Amniotic stem cell (primary cell): ENCODE results near the gene NFXL1.

Source experiments
- DNase-seq: peaks from one replicate; lab custom pipeline; 2025; lab: John Stamatoyannopoulos, UW

NFXL1 gene

DNA sequence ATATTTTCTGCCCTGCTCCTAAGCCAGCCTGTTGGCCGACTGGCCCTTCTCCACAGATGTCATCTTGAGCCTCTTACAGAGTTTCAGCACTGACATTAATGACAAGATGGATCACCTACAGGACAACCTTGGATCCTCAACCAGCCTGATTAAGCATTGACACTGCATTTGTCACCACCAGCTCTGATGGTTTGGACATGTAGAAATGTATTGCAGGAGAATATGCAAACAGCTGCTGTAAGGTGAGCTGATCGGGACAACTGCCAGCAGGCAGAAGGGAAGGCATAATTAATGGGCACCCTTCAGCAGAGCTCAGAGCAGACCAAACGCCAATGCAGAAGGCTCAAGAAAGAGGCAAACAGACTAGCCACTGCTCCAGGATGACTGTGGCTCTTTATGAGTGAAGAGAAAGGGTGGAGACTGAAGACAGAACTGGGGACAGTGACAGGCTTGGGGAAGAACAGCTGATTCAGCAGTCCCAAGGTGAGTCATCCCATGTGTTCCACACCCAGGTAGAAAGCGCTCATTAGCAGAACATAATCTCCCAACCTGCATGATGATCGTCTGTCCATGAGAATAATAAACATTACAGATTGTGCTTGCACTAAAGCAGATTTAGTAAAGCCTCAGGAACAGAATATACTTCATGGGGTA, 83.2 kb downstream of the NFXL1 start:
- DNase-seq: no peak

DNA sequence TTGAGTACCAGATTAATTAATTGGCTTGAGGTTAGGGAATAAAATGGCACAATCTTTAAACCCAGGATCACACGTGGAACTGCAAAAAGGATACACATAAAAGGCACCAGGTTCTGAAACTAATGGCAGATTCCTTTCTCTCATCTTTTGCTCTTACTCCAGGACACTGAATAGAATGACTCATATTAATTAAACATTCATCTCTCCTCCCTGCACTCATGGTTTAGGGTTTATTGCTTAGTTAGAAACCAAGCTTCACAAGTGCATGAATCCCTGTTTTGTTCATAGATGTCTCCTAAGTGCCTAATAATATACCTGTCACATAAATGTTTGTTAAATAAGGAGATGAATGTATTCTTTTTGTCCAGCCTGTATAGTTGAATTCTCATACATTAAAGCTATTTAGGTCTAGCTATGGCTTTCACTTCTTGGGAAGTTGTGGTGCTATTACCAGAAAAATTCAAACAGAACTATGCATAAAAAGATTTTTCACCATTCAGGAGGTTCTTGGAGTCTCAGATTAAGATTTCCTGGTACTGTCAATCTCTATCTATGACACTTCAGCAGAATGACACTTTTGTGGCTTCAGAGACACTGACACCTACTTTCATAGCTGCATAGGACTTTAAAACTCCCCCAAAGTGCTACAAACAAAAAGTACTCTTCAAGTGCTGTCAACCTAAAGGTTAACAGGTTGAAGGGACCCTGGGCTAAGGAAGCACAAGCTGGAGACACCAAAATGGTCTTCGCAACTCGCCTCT, 83.9 kb downstream of the NFXL1 start:
- DNase-seq: no peak

DNA sequence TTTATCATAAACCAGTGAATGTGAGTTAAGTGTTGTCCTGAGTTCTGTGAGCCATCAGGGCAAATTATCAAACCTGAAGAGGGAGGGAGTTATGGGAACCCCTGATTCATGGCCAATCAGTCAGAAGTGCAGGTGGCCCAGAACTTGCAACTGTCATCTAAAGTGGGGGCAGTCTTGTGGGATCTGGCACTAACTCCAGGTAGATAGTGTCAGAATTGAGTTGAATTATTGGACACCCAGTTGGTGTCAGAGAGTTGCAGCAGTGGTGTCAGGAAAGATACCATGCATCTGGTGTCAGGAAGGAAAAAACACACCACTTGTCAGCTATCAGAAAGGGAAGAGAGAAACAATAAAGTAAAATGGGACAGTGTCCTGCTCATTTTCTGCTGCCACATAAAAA, 84.9 kb downstream of the NFXL1 start:
- no peak for DNase-seq

DNA sequence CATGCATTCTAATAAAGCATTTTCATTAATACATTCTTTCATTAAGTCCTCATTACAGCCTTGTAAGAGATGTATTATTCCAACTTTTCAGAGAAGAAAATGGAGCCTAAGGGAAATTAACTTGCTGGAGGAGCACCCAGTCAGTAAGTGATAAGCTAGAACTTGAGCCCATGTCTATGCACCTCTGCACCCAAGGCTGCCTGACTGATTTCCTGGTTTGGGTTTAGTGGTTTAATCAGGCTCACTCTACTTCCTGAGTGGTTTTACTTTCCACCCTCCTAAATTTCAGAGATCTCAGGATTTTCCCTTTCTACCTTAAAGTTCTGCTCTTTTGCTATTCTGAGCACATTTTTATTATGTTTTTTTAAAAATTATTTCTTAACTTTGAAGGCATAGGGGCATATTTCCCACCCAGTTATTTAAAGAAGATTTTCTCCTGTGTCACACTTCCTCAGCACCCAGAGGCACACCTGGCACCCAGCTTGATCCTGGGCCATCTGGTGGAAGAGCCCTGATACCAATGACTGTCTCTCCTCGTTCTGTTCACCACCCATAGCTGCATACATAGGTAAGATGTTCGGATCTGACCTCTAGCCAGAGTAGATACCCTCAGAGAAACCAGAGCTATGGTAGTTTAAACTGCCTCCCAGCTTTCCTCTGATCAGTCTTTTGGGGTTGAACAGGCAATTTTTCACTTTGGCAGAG, 86.9 kb downstream of the NFXL1 start:
- no peak for DNase-seq

DNA sequence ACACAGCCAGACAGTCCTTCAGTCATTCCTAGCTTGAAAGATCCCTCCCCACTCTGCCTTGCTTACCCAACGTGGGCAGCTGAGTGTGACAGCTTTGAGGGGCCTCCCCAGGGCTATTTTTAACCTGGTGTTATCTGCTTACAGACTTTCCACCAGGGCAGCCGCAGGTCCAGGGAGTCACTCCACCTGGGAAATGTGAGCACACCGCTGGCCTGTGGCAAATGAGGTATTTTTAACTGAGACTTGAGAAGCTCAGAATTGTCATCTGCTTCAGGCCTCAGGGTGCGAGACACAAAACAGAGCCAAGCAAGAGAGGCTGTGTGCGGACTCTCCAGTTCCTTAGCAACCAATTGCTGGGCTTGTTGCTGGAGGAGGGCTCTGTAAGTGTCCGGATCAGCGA, 89.5 kb downstream of the NFXL1 start:
- DNase-seq: no peak

DNA sequence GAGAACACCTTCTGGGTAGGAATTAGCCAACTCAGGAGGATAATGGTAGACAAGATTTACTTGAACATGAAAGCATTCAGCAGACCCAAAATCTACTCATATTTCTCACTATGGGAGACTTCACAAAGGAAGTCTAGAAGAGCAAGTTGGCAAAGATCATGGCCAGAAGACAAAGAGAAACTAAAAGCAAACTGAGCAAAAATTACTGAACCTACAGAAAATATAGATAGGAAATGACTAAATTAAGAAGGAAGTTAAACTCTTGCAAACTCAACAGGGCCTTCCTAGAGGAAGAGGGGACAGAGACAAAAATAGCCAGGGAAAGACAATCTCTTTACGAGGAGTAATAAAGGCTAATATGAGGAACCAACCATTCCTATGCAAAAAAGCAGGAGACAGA, 95.2 kb downstream of the NFXL1 start:
- no peak for DNase-seq

DNA sequence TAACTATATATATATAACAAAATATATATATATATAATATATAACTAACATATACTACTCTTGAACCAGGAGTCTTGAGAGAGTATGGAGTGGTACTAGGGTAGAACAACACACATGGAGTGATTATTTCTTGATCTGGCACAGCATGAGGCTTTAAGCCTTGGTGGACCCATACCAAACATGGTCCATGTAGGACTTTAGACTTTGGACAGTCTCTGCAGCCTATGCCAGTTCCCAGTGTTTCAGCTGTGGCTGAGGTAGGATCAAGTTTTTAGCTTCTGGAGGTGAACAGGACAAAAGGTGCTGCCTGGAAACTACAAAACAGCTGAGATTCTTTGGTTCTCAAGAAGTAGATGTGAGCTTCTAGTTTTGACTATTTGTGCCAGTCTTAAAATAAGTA, 97.1 kb downstream of the NFXL1 start:
- no peak for DNase-seq

DNA sequence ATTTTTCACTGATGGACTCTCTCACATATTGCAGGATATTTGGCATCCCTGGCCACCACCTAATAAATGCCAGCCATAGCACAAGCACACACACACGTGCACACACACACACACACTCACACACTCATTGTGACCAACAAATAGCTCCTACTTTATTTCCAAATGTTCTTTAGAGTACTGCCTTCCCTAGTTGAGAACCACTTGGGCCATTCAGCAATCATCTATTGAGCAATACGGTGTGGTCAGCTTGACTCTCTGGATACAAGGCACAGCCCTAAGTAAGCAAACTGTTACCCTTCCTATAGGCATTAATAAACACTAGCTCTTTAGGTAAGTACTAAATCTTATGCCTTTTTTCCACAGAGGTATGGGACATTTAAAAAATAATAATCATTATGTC, 97.6 kb downstream of the NFXL1 start:
- DNase-seq: no peak

DNA sequence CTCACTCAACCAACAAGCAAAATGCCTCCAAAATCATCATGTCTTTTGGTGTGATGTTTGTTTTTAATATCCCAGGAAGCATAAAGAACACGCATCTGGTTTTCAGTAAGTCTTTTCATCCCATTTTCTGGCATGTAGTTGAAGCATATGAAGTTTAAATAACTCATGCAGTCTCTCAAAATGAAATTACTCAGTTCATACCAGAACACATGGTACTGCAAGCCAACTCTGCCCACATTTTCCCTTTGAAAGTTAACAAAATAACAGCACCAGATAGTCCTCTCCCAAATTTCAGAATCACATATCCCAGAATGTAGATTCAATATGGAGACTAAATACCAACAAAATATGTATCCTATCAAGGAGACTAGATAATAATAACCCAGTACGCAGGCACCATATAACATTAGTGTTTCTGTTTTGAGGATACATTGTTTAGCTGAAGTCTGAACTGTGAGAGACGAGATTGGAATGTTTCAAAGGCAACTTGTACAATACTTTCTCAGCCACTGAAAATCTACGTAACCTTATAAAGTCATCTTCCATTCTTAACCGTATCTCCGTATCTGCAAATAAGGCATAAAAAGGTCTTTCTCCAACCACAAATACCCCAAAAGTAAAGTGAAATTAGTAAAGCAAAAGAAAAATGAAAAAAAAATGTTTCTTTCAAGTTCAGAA, 99.6 kb downstream of the NFXL1 start:
- no peak for DNase-seq

DNA sequence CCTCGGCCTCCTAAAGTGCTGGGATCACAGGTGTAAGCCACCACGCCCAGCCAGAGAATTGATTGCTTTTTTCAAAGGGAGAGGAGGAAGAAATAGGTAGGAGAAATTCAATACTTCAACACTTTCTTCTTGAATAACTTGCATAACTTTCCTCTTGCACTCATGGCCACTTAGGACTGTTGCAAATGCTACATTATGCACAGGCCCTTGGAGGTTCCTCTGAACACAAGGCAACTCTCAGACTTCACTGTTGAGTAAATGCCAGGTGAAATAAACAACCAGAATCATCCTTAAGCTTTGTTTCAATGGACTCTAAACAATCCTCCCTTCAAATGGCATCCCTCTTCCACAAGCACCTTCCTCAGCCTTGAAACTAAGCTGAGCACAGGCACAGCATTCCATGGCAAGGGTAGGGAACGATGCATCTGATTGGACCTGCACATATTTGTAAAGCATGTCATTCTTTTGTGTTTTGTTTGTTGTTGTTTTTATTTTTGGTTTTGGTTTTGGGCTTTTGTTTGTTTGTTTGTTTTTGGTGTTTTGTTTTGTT, 104.7 kb downstream of the NFXL1 start:
- no peak for DNase-seq

DNA sequence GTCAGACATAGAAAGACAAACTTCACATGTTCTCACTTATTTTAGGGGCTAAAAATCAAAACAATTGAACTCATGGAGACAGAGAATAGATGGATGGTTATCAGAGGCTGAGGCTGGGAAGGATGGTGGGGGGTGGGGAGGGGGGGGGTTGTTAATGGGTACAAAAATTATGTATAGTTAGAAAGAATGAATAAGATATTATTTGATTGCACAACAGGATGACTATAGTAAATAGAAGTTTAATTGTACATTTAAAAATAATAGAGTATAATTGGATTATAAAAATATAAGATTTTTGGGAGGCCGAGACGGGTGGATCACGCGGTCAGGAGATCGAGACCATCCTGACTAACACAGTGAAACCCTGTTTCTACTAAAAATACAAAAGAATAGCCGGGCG, 109.8 kb downstream of the NFXL1 start:
- DNase-seq: no peak

DNA sequence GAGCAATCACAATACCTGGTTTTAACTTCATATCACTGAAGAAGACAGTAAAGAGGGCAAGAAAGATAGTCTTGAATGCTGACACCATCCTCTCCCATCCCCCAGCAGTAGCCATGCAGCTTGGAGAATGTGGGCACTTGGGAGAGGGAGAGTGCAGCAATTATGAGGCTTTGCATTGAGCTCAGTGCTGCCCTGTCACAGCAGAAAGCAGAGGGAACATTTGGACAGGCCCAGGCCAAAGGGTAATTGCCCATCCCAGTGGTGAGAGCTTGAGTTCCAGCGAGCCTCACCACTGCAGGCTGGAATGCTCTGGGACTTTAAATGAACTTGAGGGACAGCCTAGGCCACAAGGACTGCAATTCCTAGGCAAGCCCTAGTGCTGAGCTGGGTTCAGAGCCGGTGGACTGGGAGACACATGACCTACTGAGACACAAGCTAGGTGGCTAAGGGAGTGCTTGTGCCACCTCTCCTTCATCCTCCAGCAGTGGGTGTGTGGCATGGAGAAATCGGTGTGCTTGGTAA, 112.8 kb downstream of the NFXL1 start:
- no peak for DNase-seq

DNA sequence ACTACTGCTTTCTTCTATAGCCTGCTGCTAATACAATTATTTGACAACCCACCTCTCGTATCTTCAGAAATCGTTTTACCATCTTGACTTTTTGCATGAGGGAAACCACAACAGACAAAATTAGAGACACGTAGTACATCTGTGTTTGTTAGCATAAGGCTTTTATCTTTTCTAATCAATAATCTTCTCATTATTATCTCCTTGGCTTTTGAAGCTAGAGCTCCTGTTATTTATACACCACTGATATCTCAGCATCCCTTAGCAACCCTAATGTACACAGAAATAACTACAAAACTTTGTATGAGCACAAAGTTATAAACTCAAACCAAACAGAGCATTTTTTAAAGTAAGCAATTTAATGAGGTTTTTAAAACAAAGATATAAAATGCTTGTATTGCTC, 116.2 kb downstream of the NFXL1 start:
- DNase-seq: no peak
